ENCODE results near the gene ETFB. TPM values are rescaled to one million over a fixed set of nuclear protein-coding genes. Genes with fewer than 3 reads are reported as not detected.

Gene ETFB
- total RNA-seq, result 54.9 TPM

GRCh38 chr19:51365965-51366388, at the start of gene ETFB:
Gene ETFB (minus strand): TSS chr19:51366388. CDS start chr19:51366326, 62 bp downstream.

GRCh38 chr19:51387924-51388389, 21.8 kb upstream of the ETFB start, which contains the start of gene LIM2:
Gene LIM2 (minus strand): TSS chr19:51387974. CDS start chr19:51387443, 531 bp downstream.

GRCh38 chr19:51372649-51373504, 6.7 kb upstream of the ETFB start, which contains the start of gene NKG7:
Gene NKG7 (minus strand): TSS chr19:51372654. CDS start chr19:51372535, 119 bp downstream.

GRCh38 chr19:51368366-51369282, 2.4 kb upstream of the ETFB start, which contains the start of gene CLDND2:
Gene CLDND2 (minus strand): TSS chr19:51369003. CDS start chr19:51368577, 426 bp downstream.

GRCh38 chr19:51341976-51342580, 24.1 kb downstream of the ETFB start, which contains the start of gene VSIG10L:
Gene VSIG10L (minus strand): TSS chr19:51342139. CDS start chr19:51342124, 15 bp downstream.

GRCh38 chr19:51311351-51312257, 54.6 kb downstream of the ETFB start, which contains the start of gene IGLON5:
Gene IGLON5 (plus strand): TSS chr19:51311644. CDS start chr19:51311848, 204 bp downstream.

Other genes with a start within 250 kb of the ETFB start
- gene SIGLEC9, start 241.5 kb downstream of the ETFB start, total RNA-seq, result 0.69 TPM
- gene SIGLEC7, start 224.1 kb downstream of the ETFB start, total RNA-seq, result 0.46 TPM
- 0.23 TPM for gene CD33, start 141.3 kb downstream of the ETFB start, total RNA-seq
- not detected for gene SIGLECL1, start 115.3 kb downstream of the ETFB start, total RNA-seq
- gene IGLON5, start 54.7 kb downstream of the ETFB start, total RNA-seq, result 9.5 TPM
- gene VSIG10L, start 24.2 kb downstream of the ETFB start, total RNA-seq, result 1.6 TPM
- not detected for gene CLDND2, start 2.6 kb upstream of the ETFB start, total RNA-seq
- gene NKG7, start 6.3 kb upstream of the ETFB start, total RNA-seq, result 0.46 TPM
- not detected for gene LIM2, start 21.6 kb upstream of the ETFB start, total RNA-seq
- gene C19orf84, start 24.2 kb upstream of the ETFB start, total RNA-seq, result not detected
- gene SIGLEC10, start 51.3 kb upstream of the ETFB start, total RNA-seq, result 3.0 TPM
- gene SIGLEC8, start 92.1 kb upstream of the ETFB start, total RNA-seq, result 2.3 TPM
- not detected for gene CEACAM18, start 112.2 kb upstream of the ETFB start, total RNA-seq
- gene SIGLEC12, start 135.4 kb upstream of the ETFB start, total RNA-seq, result not detected
- not detected for gene SIGLEC6, start 165.3 kb upstream of the ETFB start, total RNA-seq
- 9.9 TPM for gene ZNF175, start 204.9 kb upstream of the ETFB start, total RNA-seq

All from diencephalon (tissue), 1 donor.